ENCODE results near the gene EPB41.

DNA sequence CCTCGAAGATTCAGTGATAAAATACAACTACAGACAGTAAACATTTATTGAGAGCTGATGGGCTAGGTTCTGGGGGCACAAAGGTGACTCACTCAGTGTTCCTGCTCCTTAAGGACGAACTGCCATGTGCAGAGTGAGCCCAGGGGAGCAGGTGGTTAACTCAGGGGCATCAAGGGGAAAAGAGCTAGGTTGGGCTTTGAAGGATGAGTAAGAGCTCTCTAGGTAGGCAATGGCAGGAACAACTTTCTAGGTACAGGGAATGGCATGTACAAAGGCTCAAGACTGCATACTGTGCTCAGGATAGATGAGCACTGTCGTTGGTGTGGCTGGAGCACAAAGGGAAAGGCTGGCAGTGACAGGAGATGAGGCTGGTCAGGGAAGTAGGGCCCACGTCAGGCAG, 16.6 kb upstream of the EPB41 start:
- TF ChIP-seq, protein P1, sequence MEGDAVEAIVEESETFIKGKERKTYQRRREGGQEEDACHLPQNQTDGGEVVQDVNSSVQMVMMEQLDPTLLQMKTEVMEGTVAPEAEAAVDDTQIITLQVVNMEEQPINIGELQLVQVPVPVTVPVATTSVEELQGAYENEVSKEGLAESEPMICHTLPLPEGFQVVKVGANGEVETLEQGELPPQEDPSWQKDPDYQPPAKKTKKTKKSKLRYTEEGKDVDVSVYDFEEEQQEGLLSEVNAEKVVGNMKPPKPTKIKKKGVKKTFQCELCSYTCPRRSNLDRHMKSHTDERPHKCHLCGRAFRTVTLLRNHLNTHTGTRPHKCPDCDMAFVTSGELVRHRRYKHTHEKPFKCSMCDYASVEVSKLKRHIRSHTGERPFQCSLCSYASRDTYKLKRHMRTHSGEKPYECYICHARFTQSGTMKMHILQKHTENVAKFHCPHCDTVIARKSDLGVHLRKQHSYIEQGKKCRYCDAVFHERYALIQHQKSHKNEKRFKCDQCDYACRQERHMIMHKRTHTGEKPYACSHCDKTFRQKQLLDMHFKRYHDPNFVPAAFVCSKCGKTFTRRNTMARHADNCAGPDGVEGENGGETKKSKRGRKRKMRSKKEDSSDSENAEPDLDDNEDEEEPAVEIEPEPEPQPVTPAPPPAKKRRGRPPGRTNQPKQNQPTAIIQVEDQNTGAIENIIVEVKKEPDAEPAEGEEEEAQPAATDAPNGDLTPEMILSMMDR (IDR thresholded peaks at IDR 0.05) = no peak
- TF ChIP-seq EZH2phosphoT487 (IDR thresholded peaks at IDR 0.05; ENCODE audit: borderline replicate concordance, low read depth) = no peak

All from SK-N-SH (cell line).